ENCODE measurements around the gene STK11.

The STK11 gene

DNA sequence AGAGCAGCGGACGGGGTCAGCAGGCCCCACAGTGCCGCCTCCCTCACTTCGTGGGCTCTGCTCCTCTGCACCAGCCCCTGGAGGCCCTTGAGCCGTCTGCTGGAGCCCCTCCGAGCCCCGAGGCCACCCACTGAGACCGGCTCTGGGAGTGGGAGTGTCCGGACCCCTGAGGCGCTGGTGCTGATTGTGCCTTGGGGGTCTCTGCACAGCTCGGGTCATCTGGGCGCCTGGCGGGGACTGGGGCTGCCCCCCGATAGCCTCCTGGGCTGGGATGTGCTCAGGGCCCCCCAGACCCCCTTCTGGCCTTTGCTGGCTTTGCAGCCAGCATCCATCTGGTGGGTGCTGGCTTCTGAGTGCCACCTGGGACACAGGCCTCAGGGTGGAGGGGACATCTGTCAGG lies 16.8 kb downstream of the STK11 start:
- H3K27ac ChIP-seq (ENCODE audit: low read depth, low read length) = no peak overlapping the region
- H3K4me3 ChIP-seq (ENCODE audit: low read depth, low read length) = no peak overlapping the region
- no peaks in the 10 kb centered on the region for H3K9me3 ChIP-seq (ENCODE audit: control insufficient read depth, insufficient read depth, low read length)
- H3K27me3 ChIP-seq (ENCODE audit: control insufficient read depth, insufficient read depth, low read length) = no peaks in the 10 kb centered on the region
- no peak overlapping the region for H3K9ac ChIP-seq (ENCODE audit: low read depth, low read length)
- H3K36me3 ChIP-seq (ENCODE audit: control insufficient read depth, insufficient read depth, low read length) = peaks cover 40% of the 10 kb centered on the region
- H3K4me1 ChIP-seq (ENCODE audit: control insufficient read depth, insufficient read depth, low read length) = no peaks in the 10 kb centered on the region

DNA sequence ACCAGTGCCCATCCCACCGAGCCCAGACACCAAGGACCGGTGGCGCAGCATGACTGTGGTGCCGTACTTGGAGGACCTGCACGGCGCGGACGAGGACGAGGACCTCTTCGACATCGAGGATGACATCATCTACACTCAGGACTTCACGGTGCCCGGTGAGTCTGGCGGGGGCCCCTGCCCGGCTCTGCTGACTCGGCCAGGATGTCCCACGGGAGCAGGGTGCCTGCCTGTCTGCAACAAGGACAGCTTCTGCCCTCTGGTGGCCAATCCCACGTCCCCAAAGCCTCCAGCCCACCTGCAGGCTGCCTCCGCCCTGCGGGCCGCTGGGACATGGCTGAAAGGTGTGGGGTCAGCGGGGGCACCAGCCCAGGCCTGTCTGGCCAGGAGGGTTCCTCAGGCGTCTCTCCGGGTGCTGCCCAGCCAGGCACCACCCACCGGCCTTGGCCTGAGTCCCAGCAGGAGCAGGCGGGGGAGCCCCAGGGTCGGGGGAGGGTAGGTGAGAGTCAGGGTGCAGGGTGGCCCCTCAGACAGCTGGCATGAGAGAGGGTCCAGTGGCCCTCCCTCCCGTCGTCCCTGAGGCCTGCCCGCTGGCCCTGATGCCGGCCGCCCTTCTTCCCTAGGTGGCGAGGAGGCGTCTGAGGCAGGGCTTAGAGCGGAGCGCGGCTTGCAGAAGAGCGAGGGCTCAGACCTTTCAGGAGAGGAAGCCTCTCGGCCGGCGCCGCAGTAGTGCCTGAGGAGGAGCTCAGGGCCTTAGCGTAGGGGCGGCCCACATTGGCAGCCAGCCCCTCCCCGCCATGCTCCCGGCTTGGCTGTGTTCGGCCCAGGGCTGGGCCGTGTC lies 17.7 kb downstream of the STK11 start:
- H3K4me1 ChIP-seq (ENCODE audit: control insufficient read depth, insufficient read depth, low read length) = no peaks in the 10 kb centered on the region
- no peaks in the 10 kb centered on the region for H3K27me3 ChIP-seq (ENCODE audit: control insufficient read depth, insufficient read depth, low read length)
- H3K9ac ChIP-seq (ENCODE audit: low read depth, low read length) = no peak overlapping the region
- no peaks in the 10 kb centered on the region for H3K9me3 ChIP-seq (ENCODE audit: control insufficient read depth, insufficient read depth, low read length)
- H3K27ac ChIP-seq (ENCODE audit: low read depth, low read length) = no peak overlapping the region
- peaks cover 42% of the 10 kb centered on the region for H3K36me3 ChIP-seq (ENCODE audit: control insufficient read depth, insufficient read depth, low read length)
- H3K4me3 ChIP-seq (ENCODE audit: low read depth, low read length) = no peak overlapping the region

DNA sequence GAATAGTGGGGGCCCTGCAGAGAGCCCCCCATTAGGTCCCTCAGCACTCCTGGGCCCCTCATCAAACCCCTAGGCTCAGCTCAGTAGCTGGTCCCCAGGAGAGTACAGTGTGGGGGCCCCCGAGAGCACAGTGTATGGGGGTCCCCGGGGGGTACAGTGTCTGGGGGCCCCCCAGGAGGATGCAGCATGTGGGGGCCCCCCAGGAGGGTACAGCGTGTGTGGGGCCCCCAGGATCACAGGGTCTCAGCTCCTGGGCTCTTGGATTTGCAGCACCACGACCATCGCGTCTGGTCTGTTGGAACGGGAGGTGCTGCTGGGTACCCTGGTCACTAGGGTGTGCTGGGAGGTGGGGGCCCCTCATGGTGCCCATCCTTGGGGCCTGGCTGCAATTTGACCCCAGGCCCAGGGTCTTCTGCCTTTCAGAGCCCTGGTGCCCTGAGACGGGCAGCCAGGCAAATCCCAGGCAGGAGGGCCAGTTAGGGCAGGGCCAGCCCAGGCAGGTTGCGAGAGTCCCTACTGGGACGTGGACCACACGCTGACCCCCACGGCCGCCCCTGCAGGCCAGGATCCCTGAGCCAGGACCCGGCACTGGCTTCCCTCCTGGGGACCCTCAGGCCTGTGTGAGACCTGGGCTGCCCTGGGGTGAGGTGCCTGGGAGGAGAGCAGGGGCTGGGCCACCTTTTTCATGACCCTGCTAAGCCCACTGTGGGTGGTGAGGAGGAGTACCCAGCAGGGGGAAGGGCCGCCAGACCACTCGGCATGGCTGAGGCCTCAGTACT lies 18.7 kb downstream of the STK11 start:
- Histone ChIP-seq H3K4me1 (ENCODE audit: control insufficient read depth, insufficient read depth, low read length) (no peaks in the 10 kb centered on the region), H3K27ac (ENCODE audit: low read depth, low read length) (no peak overlapping the region), H3K9me3 (ENCODE audit: control insufficient read depth, insufficient read depth, low read length) (no peaks in the 10 kb centered on the region), H3K4me3 (ENCODE audit: low read depth, low read length) (no peak overlapping the region), H3K36me3 (ENCODE audit: control insufficient read depth, insufficient read depth, low read length) (peaks cover 42% of the 10 kb centered on the region), H3K27me3 (ENCODE audit: control insufficient read depth, insufficient read depth, low read length) (no peaks in the 10 kb centered on the region), H3K9ac (ENCODE audit: low read depth, low read length) (no peak overlapping the region)

DNA sequence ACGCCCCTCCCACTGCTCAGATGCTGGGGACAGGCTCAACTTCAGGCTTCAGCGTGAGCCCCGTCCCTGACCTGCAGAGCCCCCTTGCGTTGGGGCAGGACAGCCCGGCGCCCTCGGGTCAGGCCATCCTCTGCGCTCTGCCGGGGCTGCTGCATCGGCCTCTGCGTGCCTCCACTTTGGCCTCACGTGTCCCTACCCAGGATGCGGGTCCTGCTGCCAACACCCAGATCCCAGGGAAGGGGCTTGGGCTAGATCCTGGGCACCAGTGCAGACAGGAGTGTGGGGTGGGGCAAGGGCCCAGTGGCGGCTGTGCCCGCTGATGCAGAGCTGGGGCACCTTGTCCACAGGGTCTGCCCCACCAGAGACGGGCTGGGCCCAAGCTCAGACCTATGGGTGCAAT lies 19.3 kb downstream of the STK11 start:
- Histone ChIP-seq H3K27me3 (ENCODE audit: control insufficient read depth, insufficient read depth, low read length) (no peaks in the 10 kb centered on the region), H3K9me3 (ENCODE audit: control insufficient read depth, insufficient read depth, low read length) (no peaks in the 10 kb centered on the region), H3K4me1 (ENCODE audit: control insufficient read depth, insufficient read depth, low read length) (no peaks in the 10 kb centered on the region), H3K4me3 (ENCODE audit: low read depth, low read length) (no peak overlapping the region), H3K9ac (ENCODE audit: low read depth, low read length) (no peak overlapping the region), H3K27ac (ENCODE audit: low read depth, low read length) (no peak overlapping the region), H3K36me3 (ENCODE audit: control insufficient read depth, insufficient read depth, low read length) (peaks cover 41% of the 10 kb centered on the region)

DNA sequence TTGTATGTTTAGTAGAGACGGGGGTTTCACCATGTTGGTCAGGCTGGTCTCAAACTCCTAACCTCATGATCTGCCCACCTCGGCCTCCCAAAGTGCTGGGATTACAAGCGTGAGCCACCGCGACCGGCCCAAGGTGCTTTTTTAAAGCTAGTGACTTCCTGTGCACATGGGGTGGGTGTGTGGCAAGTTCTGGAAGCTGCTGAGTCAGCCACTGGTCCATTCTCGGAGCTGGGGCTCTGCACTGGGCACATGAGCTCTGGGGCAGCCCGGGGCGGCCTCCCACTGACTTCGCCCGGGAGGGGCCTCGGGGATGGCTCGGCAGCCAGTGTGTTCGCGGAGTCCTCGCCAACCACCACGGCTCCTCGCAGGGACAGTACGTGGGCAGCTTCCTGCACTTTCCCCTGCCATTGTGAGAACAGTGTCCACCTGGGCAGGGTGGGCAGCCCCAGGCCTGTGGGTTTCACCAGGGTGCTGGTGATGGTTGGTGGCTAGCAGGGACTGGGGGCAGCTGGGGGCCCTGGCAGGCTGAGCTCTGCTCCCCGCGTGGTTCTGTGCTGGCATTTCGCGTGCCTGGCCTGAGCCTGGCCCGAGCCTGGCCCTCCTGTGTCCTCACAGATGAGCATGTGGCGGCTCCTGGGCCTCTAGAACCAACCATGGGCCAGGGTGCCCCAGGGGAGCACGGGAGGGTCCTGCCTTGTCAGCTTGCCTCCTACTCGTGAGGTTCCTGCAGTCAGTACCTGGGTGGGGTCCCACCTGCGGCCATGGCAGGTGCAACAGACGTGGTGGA lies 20.1 kb downstream of the STK11 start:
- Histone ChIP-seq H3K9me3 (ENCODE audit: control insufficient read depth, insufficient read depth, low read length) (no peaks in the 10 kb centered on the region), H3K27me3 (ENCODE audit: control insufficient read depth, insufficient read depth, low read length) (no peaks in the 10 kb centered on the region), H3K36me3 (ENCODE audit: control insufficient read depth, insufficient read depth, low read length) (peaks cover 38% of the 10 kb centered on the region), H3K27ac (ENCODE audit: low read depth, low read length) (no peak overlapping the region), H3K4me1 (ENCODE audit: control insufficient read depth, insufficient read depth, low read length) (no peaks in the 10 kb centered on the region), H3K9ac (ENCODE audit: low read depth, low read length) (no peak overlapping the region), H3K4me3 (ENCODE audit: low read depth, low read length) (no peak overlapping the region)

DNA sequence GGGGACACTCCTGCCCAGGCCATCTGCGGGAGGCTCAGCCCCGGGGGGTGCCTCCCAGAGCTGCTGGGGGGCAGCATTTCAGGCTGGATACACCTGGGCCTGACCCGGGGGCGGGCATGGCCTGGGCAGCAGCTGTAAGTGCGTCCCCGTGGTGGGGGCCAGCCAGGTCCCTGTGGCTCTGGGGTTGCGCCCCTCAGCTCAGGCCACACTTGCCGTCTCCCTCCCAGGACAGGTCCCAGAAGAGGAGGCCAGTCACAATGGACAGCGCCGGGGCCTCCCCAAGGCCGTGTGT lies 20.6 kb downstream of the STK11 start:
- H3K4me3 ChIP-seq (ENCODE audit: low read depth, low read length) = no peak overlapping the region
- H3K27me3 ChIP-seq (ENCODE audit: control insufficient read depth, insufficient read depth, low read length) = no peaks in the 10 kb centered on the region
- H3K4me1 ChIP-seq (ENCODE audit: control insufficient read depth, insufficient read depth, low read length) = no peaks in the 10 kb centered on the region
- H3K9me3 ChIP-seq (ENCODE audit: control insufficient read depth, insufficient read depth, low read length) = no peaks in the 10 kb centered on the region
- H3K36me3 ChIP-seq (ENCODE audit: control insufficient read depth, insufficient read depth, low read length) = peaks cover 33% of the 10 kb centered on the region; the same call in 1 of the 2 replicates
- no peak overlapping the region for H3K27ac ChIP-seq (ENCODE audit: low read depth, low read length)
- H3K9ac ChIP-seq (ENCODE audit: low read depth, low read length) = no peak overlapping the region

DNA sequence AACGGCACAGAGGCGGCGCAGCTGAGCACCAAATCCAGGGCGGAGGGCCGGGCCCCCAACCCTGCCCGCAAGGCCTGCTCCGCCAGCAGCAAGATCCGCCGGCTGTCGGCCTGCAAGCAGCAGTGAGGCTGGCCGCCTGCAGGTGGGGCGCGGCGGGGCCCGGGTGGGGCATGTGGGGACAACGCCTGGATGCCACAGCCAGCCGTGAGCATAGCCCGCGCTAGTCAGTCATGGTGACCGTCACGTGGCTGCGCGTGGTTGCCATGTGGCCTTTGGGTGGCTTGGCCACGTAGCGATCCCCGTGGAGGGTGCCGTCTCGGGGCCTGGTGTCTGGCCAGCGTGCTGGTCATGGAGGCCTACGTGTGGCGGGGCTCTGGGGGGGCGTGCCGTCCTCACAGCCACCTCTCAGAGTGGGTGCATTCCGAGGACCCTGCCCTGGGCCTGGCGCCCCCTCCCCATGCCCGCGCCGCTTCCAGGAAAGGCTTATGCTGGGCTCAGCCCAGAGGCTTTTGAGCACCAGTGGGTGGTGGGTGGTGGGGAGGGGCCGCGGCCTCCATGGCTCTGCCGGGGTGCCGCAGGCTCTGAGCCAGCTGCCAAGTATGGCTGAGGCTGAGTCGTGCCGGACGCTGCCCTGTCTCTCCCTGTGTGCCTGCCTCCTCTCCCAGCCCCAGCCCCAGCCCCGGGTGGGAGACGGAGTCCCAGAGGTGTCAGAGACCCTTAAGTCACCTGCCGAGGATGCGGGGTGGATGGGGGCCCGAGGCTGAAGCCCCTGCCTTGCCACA lies 21.1 kb downstream of the STK11 start:
- Histone ChIP-seq H3K27ac (ENCODE audit: low read depth, low read length) (no peak overlapping the region), H3K27me3 (ENCODE audit: control insufficient read depth, insufficient read depth, low read length) (no peaks in the 10 kb centered on the region), H3K9ac (ENCODE audit: low read depth, low read length) (no peak overlapping the region), H3K9me3 (ENCODE audit: control insufficient read depth, insufficient read depth, low read length) (no peaks in the 10 kb centered on the region), H3K4me3 (ENCODE audit: low read depth, low read length) (no peak overlapping the region), H3K4me1 (ENCODE audit: control insufficient read depth, insufficient read depth, low read length) (no peaks in the 10 kb centered on the region), H3K36me3 (ENCODE audit: control insufficient read depth, insufficient read depth, low read length) (peaks cover 34% of the 10 kb centered on the region; the same call in 1 of the 2 replicates)

DNA sequence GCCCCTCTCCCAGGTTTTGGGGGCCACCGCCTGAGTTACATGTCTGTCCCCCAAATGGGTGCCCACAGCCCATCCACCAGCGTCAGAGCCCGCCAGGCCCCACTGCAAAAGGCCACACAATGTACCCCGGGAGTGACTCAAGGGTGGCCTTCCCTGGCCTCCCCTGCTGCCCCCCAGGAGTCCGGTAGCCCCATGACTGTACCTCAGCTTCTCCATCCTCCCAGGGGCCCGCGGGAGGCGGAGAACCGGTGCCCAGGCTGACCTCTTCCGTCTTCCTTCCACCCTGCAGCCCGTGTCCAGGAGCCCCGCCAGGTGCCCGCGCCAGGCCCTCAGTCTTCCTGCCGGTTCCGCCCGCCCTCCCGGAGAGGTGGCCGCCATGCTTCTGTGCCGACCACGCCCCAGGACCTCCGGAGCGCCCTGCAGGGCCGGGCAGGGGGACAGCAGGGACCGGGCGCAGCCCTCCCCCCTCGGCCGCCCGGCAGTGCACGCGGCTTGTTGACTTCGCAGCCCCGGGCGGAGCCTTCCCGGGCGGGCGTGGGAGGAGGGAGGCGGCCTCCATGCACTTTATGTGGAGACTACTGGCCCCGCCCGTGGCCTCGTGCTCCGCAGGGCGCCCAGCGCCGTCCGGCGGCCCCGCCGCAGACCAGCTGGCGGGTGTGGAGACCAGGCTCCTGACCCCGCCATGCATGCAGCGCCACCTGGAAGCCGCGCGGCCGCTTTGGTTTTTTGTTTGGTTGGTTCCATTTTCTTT lies 21.9 kb downstream of the STK11 start:
- Histone ChIP-seq H3K27ac (ENCODE audit: low read depth, low read length) (no peak overlapping the region), H3K27me3 (ENCODE audit: control insufficient read depth, insufficient read depth, low read length) (no peaks in the 10 kb centered on the region), H3K9ac (ENCODE audit: low read depth, low read length) (no peak overlapping the region), H3K4me3 (ENCODE audit: low read depth, low read length) (no peak overlapping the region), H3K9me3 (ENCODE audit: control insufficient read depth, insufficient read depth, low read length) (no peaks in the 10 kb centered on the region), H3K4me1 (ENCODE audit: control insufficient read depth, insufficient read depth, low read length) (no peaks in the 10 kb centered on the region), H3K36me3 (ENCODE audit: control insufficient read depth, insufficient read depth, low read length) (peaks cover 37% of the 10 kb centered on the region)

DNA sequence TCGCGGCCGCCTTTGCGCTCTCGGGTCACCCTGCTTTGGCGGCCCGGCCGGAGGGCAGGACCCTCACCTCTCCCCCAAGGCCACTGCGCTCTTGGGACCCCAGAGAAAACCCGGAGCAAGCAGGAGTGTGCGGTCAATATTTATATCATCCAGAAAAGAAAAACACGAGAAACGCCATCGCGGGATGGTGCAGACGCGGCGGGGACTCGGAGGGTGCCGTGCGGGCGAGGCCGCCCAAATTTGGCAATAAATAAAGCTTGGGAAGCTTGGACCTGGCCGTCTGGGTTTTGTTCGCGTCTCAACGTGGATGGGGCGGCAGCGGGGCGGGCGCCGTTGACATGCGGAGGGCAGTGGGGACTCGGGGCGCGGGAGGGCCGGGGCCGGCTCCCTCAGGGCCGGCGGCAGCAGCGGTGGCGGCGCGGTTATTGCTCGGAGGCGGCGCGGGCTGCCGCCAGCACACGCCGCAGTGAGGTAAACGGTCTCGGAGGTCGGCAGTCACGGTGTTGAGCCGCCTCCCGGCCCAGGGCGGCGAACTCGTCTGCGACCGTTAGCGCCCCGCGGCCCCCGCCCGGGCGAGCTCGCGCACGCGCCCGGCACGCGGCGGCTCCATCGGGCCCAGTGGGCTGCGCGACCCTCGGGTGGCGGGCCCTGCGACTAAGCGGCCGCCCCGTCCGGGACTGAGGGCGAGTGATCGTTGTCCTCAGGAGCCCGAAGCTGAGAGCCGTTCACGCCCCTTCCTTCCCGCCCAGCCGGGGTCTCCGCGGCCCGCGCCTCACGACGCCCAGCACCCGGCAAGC lies 22.8 kb downstream of the STK11 start:
- Histone ChIP-seq H3K9me3 (ENCODE audit: control insufficient read depth, insufficient read depth, low read length) (no peaks in the 10 kb centered on the region), H3K27ac (ENCODE audit: low read depth, low read length) (no peak overlapping the region), H3K4me3 (ENCODE audit: low read depth, low read length) (no peak overlapping the region), H3K36me3 (ENCODE audit: control insufficient read depth, insufficient read depth, low read length) (peaks cover 37% of the 10 kb centered on the region), H3K4me1 (ENCODE audit: control insufficient read depth, insufficient read depth, low read length) (no peaks in the 10 kb centered on the region), H3K27me3 (ENCODE audit: control insufficient read depth, insufficient read depth, low read length) (no peaks in the 10 kb centered on the region), H3K9ac (ENCODE audit: low read depth, low read length) (no peak overlapping the region)

All from HUES48 (cell line).